ENCODE data around the gene NRARP.

DNA sequence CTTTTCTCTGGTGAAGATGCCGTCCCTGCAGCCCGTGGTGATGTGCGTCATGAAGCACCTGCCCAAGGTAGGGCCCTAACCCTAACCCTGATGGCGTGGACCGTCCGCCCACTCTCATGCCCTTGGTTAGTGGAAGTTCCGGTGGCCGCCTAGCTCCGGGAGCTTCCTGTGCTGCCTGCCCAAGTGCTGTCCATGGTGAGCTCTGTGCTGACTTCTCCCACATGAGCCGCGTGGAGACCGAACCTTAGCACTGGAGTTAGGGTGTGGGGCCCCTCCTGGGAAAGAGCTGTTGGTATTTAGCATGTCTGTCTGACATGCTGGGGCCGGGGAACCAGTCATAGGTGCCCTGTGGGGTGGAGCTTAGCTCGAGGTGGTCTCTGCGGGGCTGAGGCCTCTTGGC is 45.7 kb downstream of the NRARP start:
- TF ChIP-seq, protein P1, sequence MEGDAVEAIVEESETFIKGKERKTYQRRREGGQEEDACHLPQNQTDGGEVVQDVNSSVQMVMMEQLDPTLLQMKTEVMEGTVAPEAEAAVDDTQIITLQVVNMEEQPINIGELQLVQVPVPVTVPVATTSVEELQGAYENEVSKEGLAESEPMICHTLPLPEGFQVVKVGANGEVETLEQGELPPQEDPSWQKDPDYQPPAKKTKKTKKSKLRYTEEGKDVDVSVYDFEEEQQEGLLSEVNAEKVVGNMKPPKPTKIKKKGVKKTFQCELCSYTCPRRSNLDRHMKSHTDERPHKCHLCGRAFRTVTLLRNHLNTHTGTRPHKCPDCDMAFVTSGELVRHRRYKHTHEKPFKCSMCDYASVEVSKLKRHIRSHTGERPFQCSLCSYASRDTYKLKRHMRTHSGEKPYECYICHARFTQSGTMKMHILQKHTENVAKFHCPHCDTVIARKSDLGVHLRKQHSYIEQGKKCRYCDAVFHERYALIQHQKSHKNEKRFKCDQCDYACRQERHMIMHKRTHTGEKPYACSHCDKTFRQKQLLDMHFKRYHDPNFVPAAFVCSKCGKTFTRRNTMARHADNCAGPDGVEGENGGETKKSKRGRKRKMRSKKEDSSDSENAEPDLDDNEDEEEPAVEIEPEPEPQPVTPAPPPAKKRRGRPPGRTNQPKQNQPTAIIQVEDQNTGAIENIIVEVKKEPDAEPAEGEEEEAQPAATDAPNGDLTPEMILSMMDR (IDR thresholded peaks at IDR 0.05): no peak
- TF ChIP-seq POLR2A (IDR thresholded peaks at IDR 0.05): no peak
